Measurements from ENCODE around the gene TXNL4A. TPM values are rescaled to one million over a fixed set of nuclear protein-coding genes. Genes with fewer than 3 reads are reported as not detected.

TXNL4A gene
- total RNA-seq, 2 experiments from 2014 or later: 169 to 175 TPM

DNA sequence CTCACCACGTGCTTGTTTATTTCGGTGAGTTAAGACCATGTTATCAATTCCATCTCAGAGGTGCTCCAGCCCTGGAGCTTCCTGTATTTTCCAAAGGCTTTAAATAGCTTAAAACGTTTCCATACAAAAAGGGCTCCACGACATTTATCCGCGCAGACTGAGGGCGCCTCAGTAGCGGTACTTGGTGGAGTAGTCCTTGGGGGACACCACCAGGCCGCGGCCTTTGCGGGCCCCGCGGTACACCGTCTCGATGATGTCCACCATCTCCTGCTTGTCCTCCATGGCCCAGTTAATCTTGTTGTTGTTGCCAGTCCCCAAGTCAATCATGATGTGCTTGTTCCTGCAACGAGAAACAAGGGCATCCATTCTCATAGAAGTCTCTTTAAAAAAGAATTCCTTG is 14.8 kb downstream of the TXNL4A start:
- H3K36me3 Mint-ChIP-seq: peaks cover 37% of the 10 kb centered on the region
- intact Hi-C loops (cut with micrococcal nuclease): no loop called here
- POLR2A ChIA-PET: no interaction called here

DNA sequence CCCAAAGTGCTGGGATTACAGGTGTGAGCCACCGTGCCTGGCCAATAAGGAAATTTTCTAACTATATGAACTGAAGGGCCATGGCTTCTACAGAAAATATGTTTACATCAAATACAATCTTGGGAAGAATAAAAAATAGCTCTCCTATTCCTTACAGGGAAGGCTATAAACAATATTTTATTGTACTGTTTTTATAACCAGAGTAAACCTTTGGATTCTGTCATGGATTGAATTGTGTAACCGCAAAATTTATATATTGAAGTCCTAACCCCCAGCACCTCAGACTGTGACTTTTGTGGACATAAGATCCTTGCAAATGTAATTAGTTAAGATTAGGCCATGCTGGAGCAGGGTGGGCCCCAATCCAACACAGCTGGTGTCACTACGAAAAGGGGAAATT is 15.6 kb downstream of the TXNL4A start:
- H3K27ac Mint-ChIP-seq: no peak overlapping the region
- H3K4me1 Mint-ChIP-seq (ENCODE audit: low read depth): peaks cover under 1% of the 10 kb centered on the region
- H3K4me3 Mint-ChIP-seq: no peak overlapping the region
- DNase-seq: no peak
- intact Hi-C loops (cut with micrococcal nuclease): no loop called here
- H3K27me3 Mint-ChIP-seq: no peaks in the 10 kb centered on the region
- ChIA-PET CTCF (no interaction called here), POLR2A (interaction anchor here (0.9 kb wide), 1 partner anchor 15 kb away, joined by 3 read pairs; no protein-coding TSS in a partner anchor)
- H3K9me3 Mint-ChIP-seq: no peaks in the 10 kb centered on the region
- peaks cover 34% of the 10 kb centered on the region for H3K36me3 Mint-ChIP-seq

More for the DNA sequence above, 14.8 kb downstream of the TXNL4A start:
- H3K4me1 Mint-ChIP-seq (ENCODE audit: low read depth): peaks cover 5% of the 10 kb centered on the region
- no peaks in the 10 kb centered on the region for H3K27me3 Mint-ChIP-seq
- H3K4me3 Mint-ChIP-seq: no peak overlapping the region
- DNase-seq: no peak
- no peaks in the 10 kb centered on the region for H3K9me3 Mint-ChIP-seq
- CTCF ChIA-PET: no interaction called here
- H3K27ac Mint-ChIP-seq: no peak overlapping the region

DNA sequence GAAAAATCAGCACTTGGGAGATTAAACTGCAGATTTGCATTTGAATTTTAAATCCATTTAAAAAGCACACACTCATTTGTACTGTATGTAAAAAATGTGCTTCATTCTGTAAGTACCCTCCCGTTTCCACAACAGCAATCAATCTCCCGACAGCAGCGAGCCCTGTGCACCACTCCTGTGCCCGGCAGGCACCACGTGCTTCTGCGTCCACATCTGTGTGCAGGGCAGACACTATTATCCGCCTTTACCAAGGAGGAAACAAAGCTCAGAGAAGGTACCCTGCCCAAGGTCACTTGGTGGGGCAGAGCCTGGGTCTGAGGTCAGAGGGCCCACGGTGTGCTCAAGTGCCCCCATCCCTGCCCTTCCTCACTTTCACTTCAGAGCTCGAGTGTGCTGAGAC is 16.4 kb downstream of the TXNL4A start:
- POLR2A ChIA-PET: interaction anchor here (0.9 kb wide), 1 partner anchor 16 kb away, joined by 3 read pairs; no protein-coding TSS in a partner anchor
- no peaks in the 10 kb centered on the region for H3K4me1 Mint-ChIP-seq (ENCODE audit: low read depth)
- H3K4me3 Mint-ChIP-seq: no peak overlapping the region
- no peak overlapping the region for H3K27ac Mint-ChIP-seq
- no peaks in the 10 kb centered on the region for H3K9me3 Mint-ChIP-seq
- CTCF ChIA-PET: no interaction called here
- H3K27me3 Mint-ChIP-seq: no peaks in the 10 kb centered on the region
- intact Hi-C loops (cut with micrococcal nuclease): no loop called here
- peaks cover 29% of the 10 kb centered on the region for H3K36me3 Mint-ChIP-seq
- DNase-seq: no peak

DNA sequence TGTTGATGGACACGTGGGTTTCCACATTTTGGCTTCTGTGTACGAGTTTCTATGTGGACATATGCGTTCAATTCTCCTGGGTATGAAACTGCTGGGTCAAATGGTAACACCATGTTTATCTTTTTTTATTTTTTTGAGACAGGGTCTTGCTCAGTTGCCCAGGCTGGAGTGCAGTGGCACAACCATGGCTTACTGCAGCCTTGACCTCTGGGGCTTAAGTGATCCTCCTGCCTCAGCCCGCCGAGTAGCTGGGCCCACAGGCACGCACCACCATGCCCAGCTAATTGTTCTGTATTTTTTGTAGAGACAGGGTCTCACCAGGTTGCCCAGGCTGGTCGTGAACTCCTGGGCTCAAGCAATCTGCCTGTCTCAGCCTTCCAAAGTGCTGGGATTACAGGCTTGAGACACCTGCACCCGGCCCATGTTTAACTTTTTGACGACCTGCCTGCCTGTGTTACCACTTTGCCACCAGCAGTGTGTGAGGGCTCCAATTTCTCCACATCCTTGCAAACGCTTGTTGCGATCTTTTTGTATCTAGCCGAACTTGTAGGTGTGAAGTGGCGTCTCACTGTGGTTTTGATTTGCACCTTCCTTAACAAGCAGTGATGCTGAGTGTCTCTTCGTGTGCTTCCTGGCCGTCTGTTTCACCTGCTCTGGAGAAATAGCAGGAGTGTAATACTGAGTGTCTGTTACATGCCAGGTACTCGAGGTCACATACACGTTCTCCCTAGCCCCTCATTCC is 17.0 kb downstream of the TXNL4A start:
- DNase-seq: no peak
- Mint-ChIP-seq H3K27me3 (no peaks in the 10 kb centered on the region), H3K27ac (no peak overlapping the region), H3K36me3 (peaks cover 29% of the 10 kb centered on the region), H3K4me1 (ENCODE audit: low read depth) (no peaks in the 10 kb centered on the region), H3K9me3 (no peaks in the 10 kb centered on the region), H3K4me3 (no peak overlapping the region)
- intact Hi-C loops (cut with micrococcal nuclease): no loop called here
- ChIA-PET POLR2A (no interaction called here), CTCF (no interaction called here)

DNA sequence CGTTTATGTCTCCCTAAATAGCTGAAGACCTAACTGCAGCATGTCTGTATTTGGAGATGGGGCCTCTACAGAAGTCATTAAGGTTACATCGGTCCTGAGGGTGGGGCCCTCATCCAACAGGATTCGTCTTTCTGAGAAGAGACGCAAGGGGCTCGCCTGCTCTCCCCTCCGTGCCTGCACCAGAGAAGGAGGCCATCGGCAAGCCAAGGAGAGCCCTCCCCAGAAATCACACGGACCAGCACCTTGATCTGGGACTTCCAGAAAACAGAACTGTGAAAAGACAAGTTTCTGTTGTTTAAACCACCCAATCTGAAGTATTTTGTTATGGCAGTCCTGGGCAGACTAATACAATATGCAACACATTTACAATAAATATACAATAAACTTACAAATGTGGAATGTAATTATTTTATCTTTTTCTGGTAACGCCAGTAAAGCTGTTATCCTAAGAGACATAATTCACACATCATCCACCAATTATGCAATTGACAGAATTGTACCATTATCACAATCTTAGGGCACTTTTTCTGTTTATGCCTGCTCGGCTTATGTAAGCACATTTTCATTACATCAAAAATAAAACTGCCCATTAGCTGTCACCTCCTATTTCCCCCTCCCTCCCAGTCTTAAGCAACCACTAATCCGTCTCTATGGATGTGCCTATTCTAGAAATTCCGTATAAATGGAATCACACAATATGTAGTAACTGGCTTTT is 17.8 kb downstream of the TXNL4A start:
- H3K4me3 Mint-ChIP-seq: no peak overlapping the region
- no peak for DNase-seq
- intact Hi-C loops (cut with micrococcal nuclease): no loop called here
- POLR2A ChIA-PET: no interaction called here
- H3K27me3 Mint-ChIP-seq: no peaks in the 10 kb centered on the region
- H3K4me1 Mint-ChIP-seq (ENCODE audit: low read depth): peaks cover 1% of the 10 kb centered on the region
- H3K36me3 Mint-ChIP-seq: peaks cover 26% of the 10 kb centered on the region
- no peak overlapping the region for H3K27ac Mint-ChIP-seq
- H3K9me3 Mint-ChIP-seq: no peaks in the 10 kb centered on the region
- CTCF ChIA-PET: no interaction called here

DNA sequence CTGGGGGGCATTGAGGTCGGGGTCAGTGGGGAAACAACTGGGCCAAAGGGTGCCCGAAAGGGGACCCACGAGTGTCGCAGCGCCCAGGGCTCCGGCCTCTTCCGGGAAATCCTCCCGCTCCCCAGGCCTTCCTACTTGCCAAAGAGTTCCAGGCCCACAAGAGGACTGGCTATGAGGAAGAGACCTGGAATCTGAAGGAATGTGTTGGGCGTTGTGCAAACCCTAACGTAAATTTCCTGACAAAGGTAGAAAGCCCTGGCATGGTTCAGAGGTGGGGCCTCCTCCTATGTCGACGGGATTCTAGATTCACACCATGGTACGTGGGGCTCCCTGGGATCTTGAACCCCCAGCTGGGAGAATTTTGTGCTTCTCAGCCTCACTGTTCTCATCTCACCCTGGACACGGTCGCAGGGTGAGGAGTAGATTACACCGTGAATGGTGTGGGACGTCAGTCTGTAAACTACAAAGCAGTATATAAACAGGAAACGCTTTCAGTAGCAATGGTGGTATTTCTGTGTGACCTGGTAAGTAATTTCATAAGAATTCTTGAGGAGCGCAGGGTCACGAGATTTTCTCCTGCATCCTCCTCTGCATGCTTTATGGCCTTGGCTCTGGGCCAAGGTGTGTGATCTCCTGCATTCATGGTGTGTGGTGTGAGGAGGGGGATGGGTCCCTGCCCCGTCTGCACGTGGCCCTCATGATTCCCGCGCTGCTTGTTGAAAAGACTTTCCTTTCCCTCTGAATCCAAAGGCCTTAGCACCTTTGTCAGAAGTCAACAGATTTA is 23.1 kb downstream of the TXNL4A start:
- peak overlapping the region; percentile 72 for H3K4me3 Mint-ChIP-seq
- H3K9me3 Mint-ChIP-seq: no peaks in the 10 kb centered on the region
- intact Hi-C loops (cut with micrococcal nuclease): loop anchor here (10.0 kb wide), 1 partner anchor 561 kb away; no protein-coding TSS in a partner anchor
- peaks cover 4% of the 10 kb centered on the region for H3K27me3 Mint-ChIP-seq
- H3K4me1 Mint-ChIP-seq (ENCODE audit: low read depth): peaks cover 27% of the 10 kb centered on the region
- POLR2A ChIA-PET: no interaction called here
- H3K27ac Mint-ChIP-seq: peak overlapping the region; percentile 77
- CTCF ChIA-PET: interaction anchor here (1.0 kb wide), 2 partner anchors 11 to 285 kb away, joined by 3 to 5 read pairs; partner anchors contain the start of gene CTDP1
- H3K36me3 Mint-ChIP-seq: peaks cover 2% of the 10 kb centered on the region
- peak; percentile 44 for DNase-seq

DNA sequence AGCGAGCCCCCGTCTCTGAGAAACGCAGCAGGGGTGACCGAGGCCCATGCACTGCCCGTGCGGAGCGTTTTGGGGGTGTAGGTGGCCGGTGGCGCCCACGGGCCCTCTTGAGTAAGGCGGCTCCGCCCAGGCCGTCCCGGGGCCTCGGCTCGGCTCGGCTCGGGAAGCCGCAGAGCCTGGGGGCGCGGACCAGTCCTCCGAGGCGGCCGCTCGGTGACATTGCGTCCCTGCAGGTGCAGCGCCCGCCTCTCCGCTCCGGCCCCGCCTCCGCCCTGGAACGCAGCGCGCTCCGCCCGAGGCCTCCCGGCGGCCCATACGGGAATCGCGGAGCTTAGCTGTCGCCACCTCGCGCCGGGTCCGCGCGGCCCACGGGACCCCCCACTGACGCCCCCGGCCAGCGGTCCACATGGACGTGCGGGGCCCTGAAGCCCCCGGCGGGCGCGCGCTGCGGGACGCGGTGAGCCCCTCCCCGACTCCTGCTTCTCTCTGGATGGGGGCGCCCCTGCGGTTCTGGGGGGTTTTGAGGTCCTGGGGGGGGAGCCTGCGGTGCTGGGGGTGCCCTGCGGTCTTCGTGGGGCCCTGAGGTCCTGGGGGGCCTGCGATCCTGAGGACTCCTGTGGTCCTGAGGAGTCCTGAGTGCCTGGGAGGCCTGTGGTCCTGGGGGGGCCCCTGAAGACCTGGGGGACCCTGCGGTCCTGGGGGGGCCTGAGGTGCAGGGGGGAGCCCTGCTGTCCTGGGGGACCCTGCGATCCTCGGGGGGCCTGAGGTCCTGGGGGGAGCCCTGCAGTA is 23.8 kb downstream of the TXNL4A start, which contains the start of gene HSBP1L1:
Gene HSBP1L1 (plus strand): TSS at position 314 of the 789 bp plus-strand sequence. CDS start 93 bp downstream, at position 407.
- H3K36me3 Mint-ChIP-seq: peaks cover 1% of the 10 kb centered on the region
- peaks cover 4% of the 10 kb centered on the region for H3K27me3 Mint-ChIP-seq
- peak; percentile 79 for DNase-seq
- H3K9me3 Mint-ChIP-seq: no peaks in the 10 kb centered on the region
- ChIA-PET POLR2A (interaction anchor here (1.7 kb wide), 1 partner anchor 13 kb away, joined by 8 read pairs; the partner anchor contains the start of gene SLC66A2), CTCF (interaction anchor here (0.7 to 1.4 kb wide), 5 partner anchors 11 to 285 kb away, joined by 3 to 7 read pairs (median 5); partner anchors contain the start of gene CTDP1)
- H3K4me3 Mint-ChIP-seq: peak within 1 kb of the TSS; percentile 72
- peaks cover 35% of the 10 kb centered on the region for H3K4me1 Mint-ChIP-seq (ENCODE audit: low read depth)
- intact Hi-C loops (cut with micrococcal nuclease): loop anchor here (10.0 kb wide), 1 partner anchor 560 kb away; no protein-coding TSS in a partner anchor
- peak within 1 kb of the TSS; percentile 77 for H3K27ac Mint-ChIP-seq

DNA sequence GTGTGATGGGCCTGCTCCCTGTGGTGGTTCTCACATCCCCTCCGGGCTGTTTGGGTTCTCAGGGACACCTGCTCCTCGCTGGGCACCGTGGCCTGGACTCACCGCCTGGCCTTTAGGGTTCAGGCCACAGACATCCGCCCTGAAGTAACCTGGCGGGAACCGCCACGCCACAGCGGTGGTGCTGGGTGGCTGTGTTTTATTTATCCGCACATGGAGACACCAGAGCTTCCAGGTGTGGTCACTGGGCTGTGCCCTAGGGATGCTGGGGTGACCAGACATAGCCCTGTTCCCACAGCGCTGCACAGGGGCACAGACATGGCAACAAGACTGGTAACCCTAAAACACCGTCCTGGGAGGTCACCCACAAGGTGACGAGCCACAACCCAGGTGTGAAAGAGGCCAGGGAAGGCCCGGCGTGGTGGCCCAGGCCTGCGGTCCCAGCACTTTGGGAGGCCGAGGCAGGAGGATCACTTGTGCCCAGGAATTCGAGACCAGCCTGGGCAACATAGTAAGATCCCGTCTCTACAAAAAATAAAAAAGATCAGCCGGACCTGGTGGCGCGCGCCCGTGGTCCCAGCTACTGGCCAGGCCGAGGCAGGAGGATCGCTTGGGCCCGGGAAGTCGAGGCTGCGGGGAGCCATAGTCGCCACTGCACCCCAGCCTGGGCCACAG is 24.6 kb downstream of the TXNL4A start:
- peaks cover 4% of the 10 kb centered on the region for H3K27me3 Mint-ChIP-seq
- H3K9me3 Mint-ChIP-seq: no peaks in the 10 kb centered on the region
- intact Hi-C loops (cut with micrococcal nuclease): loop anchor here (1.0 to 10.0 kb wide), 4 partner anchors 12 to 559 kb away; partner anchors contain the start of gene SLC66A2
- ChIA-PET POLR2A (interaction anchor here (1.2 to 1.7 kb wide), 2 partner anchors 12 to 24 kb away, joined by 6 to 8 read pairs; partner anchors contain the start of genes SLC66A2 and TXNL4A), CTCF (interaction anchor here (0.7 to 1.4 kb wide), 7 partner anchors 10 to 284 kb away, joined by 3 to 7 read pairs (median 4); partner anchors contain the start of genes CTDP1 and SLC66A2)
- H3K4me1 Mint-ChIP-seq (ENCODE audit: low read depth): peaks cover 35% of the 10 kb centered on the region
- no peaks in the 10 kb centered on the region for H3K36me3 Mint-ChIP-seq
- H3K27ac Mint-ChIP-seq: no peak overlapping the region
- H3K4me3 Mint-ChIP-seq: peak overlapping the region; percentile 49
- no peak for DNase-seq

DNA sequence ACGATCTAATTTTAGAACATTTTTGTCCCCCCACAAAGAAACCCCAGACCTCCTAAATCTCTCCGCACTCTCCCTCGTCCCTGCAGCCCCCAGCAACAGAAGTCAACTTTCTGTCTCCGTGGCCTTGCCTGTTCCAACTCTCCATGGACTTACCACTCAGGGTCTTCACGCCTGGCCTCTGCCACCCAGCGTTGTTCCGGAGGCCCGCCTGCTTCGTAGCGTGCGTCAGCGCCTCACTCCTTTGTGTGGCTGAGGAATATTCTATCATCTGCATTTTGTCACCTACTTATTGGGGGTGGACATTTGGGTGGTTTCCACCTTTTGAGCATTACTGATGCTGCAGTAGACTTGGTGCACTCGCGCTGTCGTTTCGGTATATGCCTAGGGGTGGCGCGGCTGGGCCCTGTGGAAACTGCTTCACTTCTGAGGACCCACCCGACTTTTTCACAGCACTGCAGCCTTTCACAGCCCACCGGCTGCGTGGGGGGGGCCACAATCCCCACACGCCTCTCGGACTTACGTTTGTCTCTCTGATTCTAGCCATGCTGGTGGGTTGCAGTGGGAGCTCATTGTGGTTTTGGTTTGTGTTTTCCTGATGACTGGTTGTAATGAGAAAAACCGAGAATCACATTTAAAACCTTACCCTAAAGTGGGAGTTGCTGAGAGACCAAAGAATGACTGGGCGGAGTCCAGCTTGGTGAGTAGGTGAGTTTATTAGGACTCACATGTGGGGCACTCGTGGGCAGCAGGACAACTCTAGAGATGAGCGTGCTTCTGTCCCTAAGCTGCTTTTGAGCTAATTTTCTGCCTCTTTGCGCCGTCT is 25.3 kb downstream of the TXNL4A start:
- ChIA-PET POLR2A (interaction anchor here (1.2 to 1.7 kb wide), 3 partner anchors 11 to 25 kb away, joined by 4 to 8 read pairs (median 6); partner anchors contain the start of genes SLC66A2 and TXNL4A), CTCF (interaction anchor here (1.0 to 1.4 kb wide), 4 partner anchors 9 to 72 kb away, joined by 3 to 7 read pairs (median 4); partner anchors contain the start of gene SLC66A2)
- peak overlapping the region; percentile 49 for H3K4me3 Mint-ChIP-seq
- H3K27me3 Mint-ChIP-seq: peaks cover 4% of the 10 kb centered on the region
- H3K27ac Mint-ChIP-seq: no peak overlapping the region
- peaks cover 35% of the 10 kb centered on the region for H3K4me1 Mint-ChIP-seq (ENCODE audit: low read depth)
- DNase-seq: peak; percentile 73
- no peaks in the 10 kb centered on the region for H3K9me3 Mint-ChIP-seq
- no peaks in the 10 kb centered on the region for H3K36me3 Mint-ChIP-seq
- intact Hi-C loops (cut with micrococcal nuclease): loop anchor here (1.0 to 10.0 kb wide), 4 partner anchors 12 to 558 kb away; partner anchors contain the start of gene SLC66A2

DNA sequence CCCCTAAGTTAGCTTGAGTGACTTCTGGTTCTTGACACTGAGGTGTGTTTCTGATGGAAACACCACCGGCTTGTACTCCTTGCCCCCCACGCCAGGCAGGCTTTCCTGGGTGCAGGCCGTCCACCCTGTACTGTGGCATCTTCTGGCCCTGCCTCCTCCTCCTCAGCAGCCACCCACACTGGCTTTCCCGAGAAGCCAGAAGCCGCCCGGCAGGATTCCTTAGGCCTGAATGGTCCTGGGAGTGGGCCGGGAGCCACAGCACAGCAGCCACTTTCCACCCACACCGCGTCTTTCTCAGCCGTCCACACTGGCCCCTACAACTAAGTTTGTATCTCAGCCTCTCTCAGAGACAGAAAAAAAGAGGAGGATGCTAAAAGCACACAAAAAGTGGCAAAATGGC is 26.1 kb downstream of the TXNL4A start:
- no peak overlapping the region for H3K27ac Mint-ChIP-seq
- CTCF ChIA-PET: interaction anchor here (0.7 kb wide), 1 partner anchor 11 kb away, joined by 3 read pairs; the partner anchor contains the start of gene SLC66A2
- POLR2A ChIA-PET: interaction anchor here (1.6 kb wide), 1 partner anchor 12 kb away, joined by 4 read pairs; the partner anchor contains the start of gene SLC66A2
- no peaks in the 10 kb centered on the region for H3K36me3 Mint-ChIP-seq
- H3K4me3 Mint-ChIP-seq: no peak overlapping the region
- intact Hi-C loops (cut with micrococcal nuclease): loop anchor here (2.0 to 10.0 kb wide), 2 partner anchors 72 to 558 kb away; no protein-coding TSS in a partner anchor
- H3K9me3 Mint-ChIP-seq: no peaks in the 10 kb centered on the region
- DNase-seq: no peak
- peaks cover 4% of the 10 kb centered on the region for H3K27me3 Mint-ChIP-seq
- peaks cover 35% of the 10 kb centered on the region for H3K4me1 Mint-ChIP-seq (ENCODE audit: low read depth)
